Activated CD8-positive, alpha-beta memory T cell treated with anti-CD3 and anti-CD28 coated beads for 36 hours (primary cell): Measurements from ENCODE around the gene TMEM214. TPM values are rescaled to one million over a fixed set of nuclear protein-coding genes. Genes with fewer than 3 reads are reported as not detected.

ENCODE experiments used
- CTCF ChIA-PET: fragments of 350-600 bp; sonication (Branson Sonifier 250); formaldehyde crosslinking; loops from one replicate; lab custom pipeline; 2021; ENCODE audit warnings: antibody characterized with exemption; lab: Charles Lee
- POLR2A ChIA-PET: fragments of 350-600 bp; sonication (Branson Sonifier 250); formaldehyde crosslinking; loops from one replicate; lab custom pipeline; 2021; ENCODE audit warnings: antibody characterized with exemption; lab: Charles Lee
- total RNA-seq, 2 experiments: library from RNA; stranded (reverse); gene quantifications; one replicate each; pipeline ENCODE4 v1.2.3, GENCODE V29; 2021

The TMEM214 gene
- total RNA-seq, 2 experiments from 2014 or later: 74.4 to 75.0 TPM

DNA sequence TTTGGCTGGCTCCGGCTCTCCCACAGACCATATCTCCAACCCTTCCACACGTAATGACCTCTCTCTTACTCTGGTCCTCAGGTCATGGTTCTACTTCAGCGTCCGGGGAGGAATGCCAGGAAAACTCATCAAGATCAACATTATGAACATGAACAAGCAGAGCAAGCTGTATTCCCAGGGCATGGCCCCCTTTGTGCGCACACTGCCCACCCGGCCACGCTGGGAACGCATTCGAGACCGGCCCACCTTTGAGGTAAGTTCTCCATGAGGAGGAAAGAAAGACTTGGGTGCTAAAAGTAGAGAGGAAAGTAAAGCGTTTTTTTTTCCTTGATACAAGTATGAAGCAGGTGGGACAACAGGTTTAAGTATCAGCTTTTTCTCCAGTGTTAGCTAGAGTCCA, 20.6 kb downstream of the TMEM214 start:
- CTCF ChIA-PET: no interaction called here

GRCh38 chr2:27053776-27054175, 21.0 kb downstream of the TMEM214 start:
- POLR2A ChIA-PET: no interaction called here
- CTCF ChIA-PET: no interaction called here

More for the DNA sequence above, 20.6 kb downstream of the TMEM214 start:
- POLR2A ChIA-PET: no interaction called here

DNA sequence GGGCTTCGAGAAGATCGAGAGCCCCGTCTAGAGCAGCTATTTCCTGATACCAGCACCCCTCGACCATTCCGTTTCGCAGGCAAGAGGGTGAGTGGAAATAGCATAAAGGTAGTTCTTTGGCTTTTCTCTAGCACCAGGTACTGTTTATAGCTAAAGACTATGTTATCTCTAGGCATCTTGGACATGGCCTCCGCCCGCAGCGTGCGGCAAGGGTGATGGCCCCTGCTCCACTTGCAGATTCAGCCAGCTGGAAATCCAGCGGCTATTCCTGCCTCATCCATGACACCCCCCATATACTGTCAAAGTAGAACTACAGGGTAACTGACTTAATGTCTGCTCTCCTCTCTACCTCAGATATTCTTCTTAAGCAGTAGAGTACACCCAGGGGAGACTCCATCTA, 22.0 kb downstream of the TMEM214 start:
- POLR2A ChIA-PET: no interaction called here
- CTCF ChIA-PET: no interaction called here

GRCh38 chr2:27057184-27057583, 24.4 kb downstream of the TMEM214 start:
- POLR2A ChIA-PET: no interaction called here
- CTCF ChIA-PET: interaction anchor here (0.7 kb wide), 1 partner anchor 163 kb away, joined by 3 read pairs; no protein-coding TSS in a partner anchor

DNA sequence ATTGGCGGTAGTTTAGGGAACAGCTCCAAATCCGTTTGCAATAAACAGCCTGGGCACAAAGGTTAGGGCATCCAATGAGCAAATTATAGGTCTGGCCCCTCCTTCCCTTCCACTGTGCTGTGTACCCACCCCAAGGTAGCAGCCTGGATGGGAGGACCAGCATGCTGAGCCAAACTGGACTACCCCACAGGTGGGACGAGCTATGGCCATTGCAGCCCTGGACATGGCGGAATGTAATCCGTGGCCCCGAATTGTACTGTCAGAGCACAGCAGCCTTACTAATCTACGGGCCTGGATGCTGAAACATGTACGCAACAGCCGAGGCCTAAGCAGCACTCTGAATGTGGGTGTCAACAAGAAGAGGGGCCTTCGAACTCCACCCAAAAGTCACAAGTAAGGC, 25.4 kb downstream of the TMEM214 start:
- ChIA-PET CTCF (interaction anchor here (1.0 kb wide), 1 partner anchor 27 kb away, joined by 4 read pairs; no protein-coding TSS in a partner anchor), POLR2A (interaction anchor here (1.3 kb wide), 1 partner anchor 13 kb away, joined by 5 read pairs; the partner anchor contains the start of gene OST4)

DNA sequence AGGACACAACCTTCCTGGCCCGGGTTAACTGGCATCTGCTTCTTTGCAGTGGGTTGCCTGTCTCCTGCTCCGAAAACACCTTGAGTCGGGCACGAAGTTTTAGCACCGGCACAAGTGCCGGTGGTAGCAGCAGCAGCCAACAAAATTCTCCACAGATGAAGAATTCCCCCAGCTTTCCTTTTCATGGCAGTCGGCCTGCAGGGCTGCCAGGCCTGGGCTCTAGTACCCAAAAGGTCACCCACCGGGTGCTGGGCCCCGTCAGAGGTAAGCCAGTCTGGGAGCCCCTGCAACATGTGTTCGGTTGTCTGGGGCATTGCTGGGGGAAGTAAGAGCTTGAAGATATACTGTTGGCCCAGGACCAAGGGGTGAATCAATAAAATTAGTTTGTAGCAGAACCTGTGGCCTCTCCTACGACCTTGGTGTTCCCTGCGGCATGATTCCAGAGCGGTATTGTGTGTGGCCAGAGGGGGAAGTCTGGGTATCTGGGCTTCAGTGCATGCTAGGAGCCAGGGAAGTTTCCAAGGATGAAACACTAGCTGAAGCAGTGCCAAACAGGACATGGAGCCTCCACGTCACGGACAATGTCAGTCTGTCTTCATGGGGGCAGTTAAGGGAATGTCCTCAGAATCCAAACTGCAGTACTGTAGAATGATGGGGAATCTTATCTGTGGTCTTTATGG, 26.5 kb downstream of the TMEM214 start:
- ChIA-PET CTCF (no interaction called here), POLR2A (interaction anchor here (1.3 kb wide), 1 partner anchor 12 kb away, joined by 5 read pairs; the partner anchor contains the start of gene OST4)

DNA sequence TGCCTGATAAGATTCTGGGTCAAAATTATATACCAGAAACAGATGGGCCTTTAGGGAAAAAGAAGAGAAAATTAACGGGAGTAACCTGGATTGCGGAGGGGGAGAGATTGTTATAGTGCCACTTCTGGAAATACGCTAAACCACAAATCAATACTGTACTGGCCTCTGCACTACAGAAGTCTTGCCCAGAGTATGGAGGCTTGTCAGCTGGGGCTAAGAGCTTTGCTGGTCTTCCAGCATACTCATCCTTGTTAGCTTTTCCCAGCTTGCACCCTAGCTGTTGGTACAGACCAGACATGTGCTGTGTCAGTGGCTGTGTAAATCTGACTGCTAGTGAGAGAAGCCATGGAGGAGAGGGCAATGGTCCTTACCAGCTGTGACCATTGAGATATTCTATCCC, 27.6 kb downstream of the TMEM214 start:
- CTCF ChIA-PET: no interaction called here
- POLR2A ChIA-PET: interaction anchor here (0.9 to 1.3 kb wide), 2 partner anchors 9 to 22 kb away, joined by 3 read pairs; partner anchors contain the start of gene AGBL5

GRCh38 chr2:27065128-27065527, 32.4 kb downstream of the TMEM214 start:
- CTCF ChIA-PET: interaction anchor here (1.1 kb wide), 1 partner anchor 15 kb away, joined by 3 read pairs; no protein-coding TSS in a partner anchor

DNA sequence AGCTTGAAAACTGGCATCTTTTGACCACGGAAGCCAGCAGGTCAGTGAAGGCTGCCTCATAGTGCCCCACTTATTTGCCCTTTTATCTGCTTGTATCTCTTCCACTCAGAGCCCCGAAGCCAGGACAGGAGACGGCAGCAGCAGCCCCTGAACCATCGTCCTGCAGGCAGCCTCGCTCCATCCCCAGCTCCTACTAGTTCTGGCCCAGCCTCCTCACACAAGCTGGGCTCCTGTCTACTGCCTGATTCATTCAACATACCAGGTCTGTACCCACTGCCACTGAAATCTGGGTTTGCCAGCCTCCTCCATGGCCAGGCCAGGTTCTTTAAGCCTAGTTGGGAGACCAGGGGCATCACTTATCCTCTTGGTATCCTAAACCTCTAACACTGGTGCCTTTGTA, 34.6 kb downstream of the TMEM214 start:
- ChIA-PET CTCF (interaction anchor here (0.6 kb wide), 1 partner anchor 236 kb away, joined by 3 read pairs; no protein-coding TSS in a partner anchor), POLR2A (interaction anchor here (0.6 to 0.7 kb wide), 2 partner anchors 71 to 143 kb away, joined by 3 to 15 read pairs; no protein-coding TSS in a partner anchor)

More at GRCh38 chr2:27065128-27065527, 32.4 kb downstream of the TMEM214 start:
- POLR2A ChIA-PET: no interaction called here

- POLR2A ChIA-PET: no interaction called here
- CTCF ChIA-PET: interaction anchor here (0.7 kb wide), 1 partner anchor 12 kb away, joined by 4 read pairs; no protein-coding TSS in a partner anchor
Observed at GRCh38 chr2:27069436-27069835, 36.7 kb downstream of the TMEM214 start.

- POLR2A ChIA-PET: no interaction called here
- CTCF ChIA-PET: no interaction called here
Observed at GRCh38 chr2:27069961-27070618, 37.3 kb downstream of the TMEM214 start.

- ChIA-PET CTCF (interaction anchor here (0.8 to 2.9 kb wide), 5 partner anchors 11 to 63 kb away, joined by 3 to 17 read pairs (median 3); partner anchors contain the start of genes AGBL5 and PREB), POLR2A (interaction anchor here (0.5 to 1.5 kb wide), 10 partner anchors 12 to 236 kb away, joined by 3 to 8 read pairs (median 4); partner anchors contain the start of genes AGBL5, ATRAID, KHK and SLC5A6)
Observed at GRCh38 chr2:27070653-27071276, 38.0 kb downstream of the TMEM214 start.

DNA sequence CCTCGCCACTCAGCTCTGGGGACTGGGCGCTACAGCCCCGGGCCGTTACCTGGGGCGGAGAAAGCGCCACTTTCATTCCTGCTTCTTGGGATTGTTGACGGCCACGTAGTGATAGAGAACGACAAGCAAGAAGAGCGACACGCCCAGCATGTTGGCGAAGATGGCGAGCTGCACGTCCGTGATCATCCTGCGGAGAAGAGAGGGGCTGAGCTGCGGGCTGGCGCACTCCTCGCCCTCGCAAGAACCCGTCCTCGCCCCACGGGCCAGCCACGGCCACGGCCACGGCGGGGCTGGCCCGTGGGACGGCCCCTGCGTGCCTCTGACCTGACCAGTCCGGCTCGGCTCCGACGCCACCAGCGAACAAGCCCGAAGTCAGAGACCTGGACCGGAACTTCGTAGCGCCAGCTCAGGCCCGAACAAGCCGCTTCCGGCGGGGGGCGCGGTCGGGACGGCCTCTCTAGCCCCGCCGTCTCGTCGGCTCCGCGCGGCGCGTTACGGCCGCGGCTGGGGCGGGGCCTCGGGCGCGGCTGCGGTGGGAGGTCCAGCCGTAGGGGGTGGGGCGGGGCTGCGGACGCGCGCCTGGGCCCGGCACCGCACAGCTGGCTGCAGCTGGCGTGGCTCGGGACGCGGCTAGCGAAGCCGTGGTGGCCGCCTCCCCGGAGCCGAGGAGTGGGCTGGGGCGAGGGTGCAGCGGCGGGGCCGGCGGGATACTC, 38.7 kb downstream of the TMEM214 start, which contains the start of gene OST4:
Gene OST4, minus strand, starts transcription at position 378 of the 713 bp plus-strand sequence.
- ChIA-PET POLR2A (interaction anchor here (0.5 to 1.5 kb wide), 13 partner anchors 10 to 236 kb away, joined by 3 to 8 read pairs (median 5); partner anchors contain the start of genes AGBL5, ATRAID, KHK and SLC5A6), CTCF (interaction anchor here (0.6 to 2.9 kb wide), 6 partner anchors 10 to 65 kb away, joined by 3 to 17 read pairs (median 4); partner anchors contain the start of genes AGBL5 and PREB)

DNA sequence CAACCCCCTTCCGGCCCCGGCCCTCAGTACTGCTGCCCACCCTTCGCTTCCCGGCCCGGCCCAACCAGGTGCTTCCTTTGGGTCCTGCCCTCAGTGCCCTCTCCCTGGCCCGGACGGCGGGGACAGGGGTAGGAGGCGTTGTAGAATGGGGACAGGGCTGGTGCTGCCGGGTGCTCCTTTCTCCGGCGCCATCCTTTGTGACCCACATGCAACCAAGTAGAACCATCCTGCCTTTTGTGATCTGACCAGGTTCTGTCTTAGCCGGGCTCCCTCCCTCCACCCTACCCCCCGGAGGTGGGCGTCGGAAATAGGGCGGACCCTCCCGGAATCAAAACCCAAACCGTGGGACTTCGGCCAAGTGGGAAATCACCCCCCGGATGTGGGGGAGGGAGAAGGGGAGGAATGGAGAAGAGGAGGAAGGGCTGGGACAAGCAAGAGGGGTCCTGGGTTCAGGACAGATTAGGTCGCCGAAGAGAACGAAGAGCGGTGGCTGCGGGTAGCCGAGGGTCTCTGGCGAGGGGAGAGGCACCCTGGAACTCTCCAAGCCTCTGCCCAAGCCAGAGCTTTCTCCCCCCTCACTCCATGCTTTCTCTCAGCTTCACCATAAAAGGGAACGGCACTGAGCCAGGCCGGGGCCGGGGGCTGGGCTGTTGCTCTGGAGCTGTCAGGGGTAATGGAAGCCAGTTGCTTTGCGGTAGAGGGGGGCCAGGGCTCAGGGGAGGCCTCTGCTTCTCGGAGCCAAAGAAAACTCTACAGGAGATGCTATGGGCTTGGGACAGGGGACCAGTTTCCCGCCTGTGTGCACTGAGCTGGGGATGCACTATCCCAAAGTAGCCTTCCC, 39.4 kb downstream of the TMEM214 start:
- ChIA-PET CTCF (interaction anchor here (0.6 to 3.4 kb wide), 7 partner anchors 9 to 64 kb away, joined by 3 to 17 read pairs (median 5); partner anchors contain the start of genes AGBL5 and PREB), POLR2A (interaction anchor here (0.5 to 1.5 kb wide), 10 partner anchors 8 to 179 kb away, joined by 3 to 8 read pairs (median 4); partner anchors contain the start of genes AGBL5, ATRAID, KHK and SLC5A6)

DNA sequence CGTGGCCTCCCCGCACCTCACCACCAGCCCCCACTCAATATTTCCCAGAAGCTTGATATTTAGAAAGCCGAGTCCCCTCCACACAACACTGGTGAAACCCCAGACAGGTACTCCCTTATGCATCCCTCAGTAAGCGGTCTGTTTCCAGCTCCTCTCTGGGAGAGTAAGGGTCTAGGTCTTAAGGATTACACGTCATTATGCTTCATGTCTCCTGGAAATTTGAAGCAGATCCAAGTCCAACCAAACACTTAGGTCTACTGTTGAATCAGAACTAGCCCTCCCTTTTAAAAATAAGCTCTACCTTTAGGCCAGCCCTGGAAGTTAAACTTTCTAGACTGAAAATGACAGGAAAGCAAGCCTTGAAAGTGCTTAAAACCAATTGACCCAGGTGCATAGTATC, 40.2 kb downstream of the TMEM214 start:
- ChIA-PET CTCF (interaction anchor here (1.1 to 3.4 kb wide), 3 partner anchors 8 to 22 kb away, joined by 8 to 17 read pairs (median 11); partner anchors contain the start of gene AGBL5), POLR2A (interaction anchor here (0.6 to 0.7 kb wide), 4 partner anchors 8 to 22 kb away, joined by 3 to 4 read pairs (median 3); partner anchors contain the start of gene AGBL5)

DNA sequence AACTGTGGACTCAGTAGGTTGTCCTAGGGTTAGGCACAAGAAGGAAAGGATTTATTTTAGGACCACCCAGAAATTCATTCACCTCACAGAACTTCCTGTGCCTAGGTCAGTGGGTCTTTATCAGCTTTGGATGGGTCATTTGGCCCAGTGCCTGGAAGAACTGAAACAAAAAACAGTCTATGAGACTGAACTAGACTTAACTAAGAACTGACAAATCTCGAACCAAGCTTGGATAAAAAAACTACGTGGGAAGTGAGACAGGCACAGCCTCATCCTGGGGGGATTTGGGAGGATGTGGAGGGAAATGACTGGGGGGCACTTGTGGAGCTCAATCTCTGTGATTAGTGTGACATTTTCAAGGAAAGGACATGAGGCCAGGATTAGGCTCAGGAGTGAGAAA, 41.0 kb downstream of the TMEM214 start:
- ChIA-PET POLR2A (interaction anchor here (0.6 to 0.7 kb wide), 2 partner anchors 9 to 23 kb away, joined by 4 to 6 read pairs; no protein-coding TSS in a partner anchor), CTCF (interaction anchor here (0.7 to 3.4 kb wide), 3 partner anchors 11 to 270 kb away, joined by 3 to 11 read pairs (median 4); partner anchors contain the start of gene KHK)
